ENCODE results near the gene PGM2.

The PGM2 gene

GRCh38 chr4:37902738-37903693, 76.5 kb downstream of the PGM2 start:
- no peak for DNase-seq (ENCODE audit: low read depth)

- no peak for DNase-seq (ENCODE audit: low read depth)
Observed at GRCh38 chr4:37903901-37904300, 77.4 kb downstream of the PGM2 start.

- DNase-seq (ENCODE audit: low read depth), result no peak
Observed at GRCh38 chr4:37904824-37905223, 78.3 kb downstream of the PGM2 start.

GRCh38 chr4:37905533-37906169, 79.2 kb downstream of the PGM2 start:
- no peak for DNase-seq (ENCODE audit: low read depth)

DNA sequence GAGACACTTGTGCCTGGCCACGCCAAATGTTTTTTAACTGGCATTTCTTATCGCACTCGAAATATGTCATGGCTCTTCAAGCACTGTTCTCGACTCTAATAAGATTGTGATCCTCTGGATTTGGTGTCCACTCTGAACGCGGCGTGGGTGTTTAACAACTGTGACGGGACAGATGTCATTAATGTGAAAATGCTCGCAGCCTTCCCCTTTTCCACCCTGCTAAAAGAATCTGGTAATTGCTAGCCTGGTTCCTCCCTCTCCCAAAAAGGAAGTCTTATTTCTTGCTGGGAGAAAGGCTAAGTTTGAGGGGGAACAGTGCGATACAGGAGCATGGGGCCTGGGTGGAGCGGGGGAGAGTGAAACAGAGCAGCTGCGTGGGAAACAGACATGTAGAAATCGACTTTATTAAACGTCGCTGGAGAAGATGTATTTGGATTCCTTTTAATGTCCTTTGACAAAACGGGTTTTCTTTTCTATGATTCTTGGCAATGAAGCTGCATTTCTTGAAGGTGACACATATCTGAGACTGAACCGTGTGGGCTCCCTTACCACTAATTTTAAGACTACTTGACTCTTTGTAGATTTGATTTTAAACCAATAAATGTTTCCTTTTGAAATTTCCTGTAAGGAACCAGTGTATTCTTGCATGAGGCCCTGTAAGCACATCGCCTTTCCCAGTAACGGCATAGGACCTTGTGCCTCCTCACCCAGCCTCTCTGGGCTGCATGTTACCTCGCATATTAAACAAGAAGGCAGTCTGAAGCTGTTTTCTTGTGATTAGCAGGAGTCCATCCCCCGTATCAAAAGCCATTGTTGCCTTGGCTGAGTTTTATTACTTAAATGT, 82.2 kb downstream of the PGM2 start:
- peak; percentile 36 for DNase-seq (ENCODE audit: low read depth)

GRCh38 chr4:37909332-37910090, 83.0 kb downstream of the PGM2 start:
- DNase-seq (ENCODE audit: low read depth), result no peak

DNA sequence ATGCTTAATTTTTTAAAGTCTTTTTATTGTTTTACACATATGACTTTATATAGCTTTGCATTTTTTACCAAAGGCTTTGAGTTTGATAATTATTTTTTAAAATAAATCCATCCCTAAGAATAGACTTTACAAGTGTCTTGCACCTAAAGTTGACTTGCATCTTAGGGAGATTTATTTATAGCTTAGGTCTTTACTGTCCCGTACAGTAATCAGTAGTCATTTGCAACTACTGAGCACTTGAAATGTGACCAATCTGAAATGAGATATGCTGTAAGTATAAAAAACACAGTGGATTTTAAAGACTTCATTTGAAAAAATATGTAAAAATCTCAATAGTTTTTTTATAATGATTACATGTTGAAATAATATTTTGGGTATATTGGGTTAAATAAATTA, 83.6 kb downstream of the PGM2 start:
- DNase-seq (ENCODE audit: low read depth), result no peak

Measured in non-pigmented ciliary epithelial cell (primary cell).